Neutrophil (primary cell): ENCODE results near the gene DNAH10.

ENCODE experiments used
- H3K27ac ChIP-seq: fragments of 200-600 bp; sonication (generic); 2 replicates; pipeline ENCODE4 v1.5.1; 2016; ENCODE audit warnings: mild to moderate bottlenecking, moderate library complexity
- H3K27me3 ChIP-seq: fragments of 200-600 bp; sonication (generic); 2 replicates; pipeline ENCODE4 v1.6.0; 2016; ENCODE audit warnings: mild to moderate bottlenecking
- H3K36me3 ChIP-seq: fragments of 200-600 bp; sonication (generic); 2 replicates; pipeline ENCODE4 v1.5.1; 2017
- H3K4me1 ChIP-seq, 2 experiments: fragments of 200-600 bp in 1 of 2; sonication (generic) in 1 of 2; 1 replicate in 1 of 2; 2 replicates in 1 of 2; pipeline versions ENCODE4 v1.5.1 to v1.6.1; 2013 to 2016; ENCODE audit warnings: low read depth in 1 of 2, low read length in 1 of 2, mild to moderate bottlenecking in 1 of 2, moderate library complexity in 1 of 2; ENCODE audit not compliant: control insufficient read depth in 1 of 2, insufficient read depth in 1 of 2
- H3K4me3 ChIP-seq, 2 experiments: fragments of 200-600 bp in 1 of 2; sonication (generic) in 1 of 2; 1 replicate in 1 of 2; 2 replicates in 1 of 2; pipeline ENCODE4 v1.5.1; 2013 to 2016; ENCODE audit warnings: low read depth in 1 of 2, low read length in 1 of 2, mild to moderate bottlenecking in 1 of 2, moderate library complexity in 1 of 2
- H3K9me3 ChIP-seq: fragments of 200-600 bp; sonication (generic); 2 replicates; pipeline ENCODE4 v1.5.1; 2016
- CTCF ChIP-seq: fragments of 200-600 bp; sonication (generic); IDR thresholded peaks from 2 replicates; pipeline ENCODE4 v1.5.1; 2016; ENCODE audit warnings: antibody characterized with exemption

DNAH10 gene

DNA sequence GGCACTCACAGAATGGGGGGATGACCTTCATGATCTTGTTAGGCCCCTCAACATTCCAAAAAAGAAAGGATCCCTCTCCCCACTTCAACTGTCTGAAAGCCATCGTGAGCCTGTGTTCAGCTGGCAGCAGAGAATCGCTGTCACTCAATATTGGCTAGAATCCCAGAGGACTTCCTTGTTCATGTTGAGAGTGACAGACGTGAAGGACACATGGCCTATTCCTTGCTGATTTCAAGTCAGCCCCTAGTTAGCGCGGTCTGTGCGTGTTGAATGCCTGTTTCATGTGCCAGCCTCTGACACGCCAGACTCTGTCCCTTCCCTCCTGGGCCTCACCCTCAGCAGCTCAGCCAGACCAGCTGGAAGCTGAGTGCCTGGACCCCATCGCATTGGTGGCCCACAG is 43.1 kb downstream of the DNAH10 start:
- Histone ChIP-seq H3K4me3 (no peak overlapping the region), H3K9me3 (no peaks in the 10 kb centered on the region), H3K36me3 (no peaks in the 10 kb centered on the region), H3K27ac (no peak overlapping the region), H3K4me1 (no peaks in the 10 kb centered on the region), H3K27me3 (no peaks in the 10 kb centered on the region)
- no peak for TF ChIP-seq CTCF

DNA sequence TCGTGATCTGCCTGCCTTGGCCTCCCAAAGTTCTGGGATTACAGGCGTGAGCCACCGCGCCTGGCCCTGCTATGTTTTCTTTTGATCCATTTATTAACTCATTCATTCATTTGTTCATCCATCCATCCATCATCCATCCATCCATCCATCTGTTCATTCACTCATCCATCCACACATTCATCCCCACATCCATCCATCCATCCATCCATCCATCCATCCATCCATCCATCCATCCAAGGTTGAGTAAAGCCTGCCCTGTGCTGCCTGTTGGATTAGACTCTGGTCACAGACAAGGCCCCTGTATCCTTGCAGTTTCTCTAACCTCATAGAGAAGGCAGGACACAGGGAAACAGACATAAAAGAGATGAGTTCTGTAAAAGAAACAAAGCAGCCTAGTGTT is 44.9 kb downstream of the DNAH10 start:
- Histone ChIP-seq H3K4me1 (no peaks in the 10 kb centered on the region), H3K27ac (no peak overlapping the region), H3K36me3 (no peaks in the 10 kb centered on the region), H3K9me3 (no peaks in the 10 kb centered on the region), H3K27me3 (no peaks in the 10 kb centered on the region), H3K4me3 (no peak overlapping the region)
- no peak for TF ChIP-seq CTCF

- no peaks in the 10 kb centered on the region for H3K36me3 ChIP-seq
- H3K4me3 ChIP-seq: no peak overlapping the region
- no peaks in the 10 kb centered on the region for H3K4me1 ChIP-seq
- no peaks in the 10 kb centered on the region for H3K9me3 ChIP-seq
- H3K27ac ChIP-seq: no peak overlapping the region
- TF ChIP-seq CTCF: no peak
- H3K27me3 ChIP-seq: no peaks in the 10 kb centered on the region
Observed at GRCh38 chr12:123807670-123808069, 45.6 kb downstream of the DNAH10 start.

GRCh38 chr12:123808167-123808566 is 46.1 kb downstream of the DNAH10 start:
- TF ChIP-seq CTCF: no peak
- H3K9me3 ChIP-seq: no peaks in the 10 kb centered on the region
- no peaks in the 10 kb centered on the region for H3K36me3 ChIP-seq
- no peak overlapping the region for H3K4me3 ChIP-seq
- no peaks in the 10 kb centered on the region for H3K27me3 ChIP-seq
- no peaks in the 10 kb centered on the region for H3K4me1 ChIP-seq
- H3K27ac ChIP-seq: no peak overlapping the region

GRCh38 chr12:123813349-123813748 is 51.2 kb downstream of the DNAH10 start:
- H3K27me3 ChIP-seq: no peaks in the 10 kb centered on the region
- no peaks in the 10 kb centered on the region for H3K36me3 ChIP-seq

More at GRCh38 chr12:123813349-123813748, 51.2 kb downstream of the DNAH10 start:
- no peak for TF ChIP-seq CTCF
- no peaks in the 10 kb centered on the region for H3K4me1 ChIP-seq
- no peaks in the 10 kb centered on the region for H3K9me3 ChIP-seq
- no peak overlapping the region for H3K4me3 ChIP-seq
- H3K27ac ChIP-seq: no peak overlapping the region
